Measurements from ENCODE around the gene RXRB.

RXRB gene

DNA sequence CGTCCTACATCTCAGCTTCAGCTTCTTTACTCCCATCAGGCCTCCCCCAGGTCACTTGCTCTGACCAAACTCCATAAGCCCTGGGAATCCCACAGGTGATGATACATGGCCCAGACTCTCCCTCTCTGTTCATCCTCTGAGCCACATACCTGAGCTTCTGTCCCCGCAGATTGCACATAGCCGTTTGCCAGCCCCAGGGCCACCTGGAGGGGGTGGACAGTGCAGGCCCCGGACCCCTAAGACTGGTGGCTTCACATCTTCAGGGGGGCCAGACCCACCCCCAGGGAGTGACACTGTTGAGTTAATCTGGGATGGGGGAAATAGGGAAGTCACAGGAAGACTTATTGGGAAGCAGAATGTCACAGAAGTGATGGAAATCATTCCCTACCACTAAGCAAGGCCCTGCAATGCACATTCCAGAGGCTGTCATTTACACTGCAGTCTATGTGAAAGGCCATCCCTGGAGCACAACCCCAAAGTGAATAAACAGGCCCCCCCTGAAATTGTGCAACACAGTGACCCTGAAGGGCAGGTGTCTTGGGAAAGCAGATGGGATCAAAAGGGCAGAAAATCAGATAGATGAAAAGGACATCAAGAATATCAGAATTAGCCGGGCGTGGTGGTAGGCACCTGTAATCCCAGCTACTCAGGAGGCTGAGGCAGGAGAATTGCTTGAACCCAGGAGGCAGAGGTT lies 2.2 kb downstream of the RXRB start:
- no peak for DNase-seq (ENCODE audit: extremely low read depth in 1 of 2, low read depth in 1 of 2)

DNA sequence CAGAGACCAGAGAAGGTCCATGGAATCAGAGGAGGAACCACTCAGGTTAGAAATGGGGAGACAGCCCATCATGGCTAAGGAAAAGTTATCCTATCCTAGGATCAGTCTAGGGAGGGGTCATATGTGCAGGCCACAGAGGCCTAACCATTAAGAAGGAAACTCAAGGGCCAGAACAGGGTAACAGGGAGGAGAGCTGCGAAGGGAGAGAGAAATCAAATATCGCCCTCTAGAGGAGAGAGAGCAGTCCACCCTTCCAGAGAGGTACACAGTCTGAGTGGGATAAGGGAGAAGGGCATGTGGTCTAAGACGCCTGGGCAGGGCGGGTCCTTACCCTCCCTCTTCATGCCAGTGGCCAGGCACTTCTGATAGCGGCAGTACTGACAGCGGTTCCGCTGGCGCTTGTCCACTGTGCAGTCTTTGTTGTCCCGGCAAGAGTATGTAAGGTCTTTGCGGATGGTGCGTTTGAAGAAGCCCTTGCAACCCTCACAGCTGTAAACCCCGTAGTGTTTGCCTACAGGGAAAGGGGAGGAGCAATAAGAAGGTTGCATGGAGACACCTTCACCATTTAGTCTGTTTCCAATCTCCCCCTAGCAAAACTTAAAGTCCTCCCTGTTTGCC lies 2.9 kb downstream of the RXRB start:
- no peak for DNase-seq (ENCODE audit: extremely low read depth in 1 of 2, low read depth in 1 of 2)

DNA sequence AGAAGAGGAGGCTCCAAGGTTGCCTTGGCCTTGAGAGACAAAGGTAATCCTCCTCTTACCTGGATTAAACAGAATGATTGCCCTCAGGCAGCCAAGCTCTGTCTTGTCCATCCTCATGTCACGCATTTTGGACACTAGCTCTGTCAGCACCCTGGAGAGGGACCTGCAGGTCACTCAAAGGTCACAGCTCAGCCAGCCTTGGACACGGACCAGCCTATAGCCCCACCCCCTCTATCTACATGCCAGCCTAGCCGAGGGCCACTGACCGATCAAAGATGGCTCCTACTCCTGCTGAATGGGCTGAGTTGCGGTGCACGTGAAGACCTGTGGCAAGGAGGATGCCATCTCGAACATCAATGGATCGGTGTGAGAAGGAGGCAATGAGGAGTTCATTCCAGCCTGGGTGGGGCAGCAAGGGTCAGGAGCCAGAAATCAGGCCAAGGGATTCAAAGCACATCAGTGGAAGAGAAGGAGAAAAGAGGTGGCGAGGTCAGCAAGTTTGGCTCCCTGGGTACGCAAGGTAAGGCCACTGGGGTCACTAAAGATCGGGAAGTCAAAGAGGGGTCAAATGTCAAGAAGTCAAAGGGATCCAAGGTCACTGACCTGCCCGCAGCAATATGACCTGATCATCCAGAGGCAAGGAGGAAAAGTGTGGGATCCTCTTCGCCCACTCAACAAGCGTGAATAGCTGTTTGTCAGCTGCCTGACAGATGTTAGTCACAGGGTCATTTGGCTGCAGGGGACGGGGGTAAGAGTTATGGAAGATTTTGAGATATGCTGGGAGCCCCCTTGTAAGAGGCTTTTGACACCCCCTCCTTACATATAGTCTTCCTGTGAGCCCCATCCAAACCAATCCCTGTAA lies 4.9 kb downstream of the RXRB start:
- no peak for DNase-seq (ENCODE audit: extremely low read depth in 1 of 2, low read depth in 1 of 2)

DNA sequence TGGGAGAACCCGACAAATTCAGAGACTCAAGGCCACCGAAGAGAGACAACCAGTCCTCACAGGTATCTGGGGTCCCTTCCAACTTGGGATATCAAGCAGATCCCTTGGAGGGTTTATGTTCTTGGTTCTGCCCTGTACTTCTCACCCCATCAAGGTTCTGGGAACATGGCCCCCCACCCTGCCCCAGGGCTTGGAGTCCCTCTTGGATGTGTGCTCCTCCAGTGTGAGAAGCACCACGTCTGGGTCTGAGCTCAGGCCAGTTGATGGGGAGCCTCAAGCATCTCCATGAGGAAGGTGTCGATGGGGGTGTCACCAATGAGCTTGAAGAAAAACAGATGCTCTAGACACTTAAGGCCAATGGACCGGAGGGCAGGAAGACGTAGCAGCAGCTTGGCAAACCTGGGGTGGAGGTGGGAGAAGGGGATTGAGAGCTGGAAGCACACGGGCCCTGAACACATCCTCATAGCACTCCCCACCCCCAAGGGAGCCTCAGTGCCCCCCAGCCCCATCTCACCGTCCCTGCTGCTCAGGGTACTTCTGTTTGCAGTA lies 6.0 kb downstream of the RXRB start:
- DNase-seq (ENCODE audit: extremely low read depth in 1 of 2, low read depth in 1 of 2): no peak

DNA sequence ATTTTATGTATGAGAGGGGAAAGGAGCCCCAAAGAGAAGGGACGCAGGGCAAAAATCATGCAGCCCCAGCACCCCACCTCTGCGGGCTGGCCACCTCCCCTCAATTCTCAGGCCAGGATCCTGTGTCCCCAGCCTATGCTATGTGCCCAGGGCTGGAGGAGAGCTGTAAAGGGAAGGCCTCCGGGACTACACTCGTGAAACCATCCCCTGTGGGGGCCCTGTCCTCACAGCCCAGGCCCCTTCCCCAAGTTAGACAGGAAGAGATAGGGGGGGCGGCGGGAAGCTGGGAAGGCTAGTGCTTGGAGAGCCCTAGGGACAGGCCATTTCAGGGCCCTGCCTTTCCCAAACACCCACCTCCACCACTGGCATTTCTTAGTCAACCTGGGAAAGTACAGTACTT lies 6.8 kb downstream of the RXRB start:
- DNase-seq (ENCODE audit: extremely low read depth in 1 of 2, low read depth in 1 of 2): no peak

DNA sequence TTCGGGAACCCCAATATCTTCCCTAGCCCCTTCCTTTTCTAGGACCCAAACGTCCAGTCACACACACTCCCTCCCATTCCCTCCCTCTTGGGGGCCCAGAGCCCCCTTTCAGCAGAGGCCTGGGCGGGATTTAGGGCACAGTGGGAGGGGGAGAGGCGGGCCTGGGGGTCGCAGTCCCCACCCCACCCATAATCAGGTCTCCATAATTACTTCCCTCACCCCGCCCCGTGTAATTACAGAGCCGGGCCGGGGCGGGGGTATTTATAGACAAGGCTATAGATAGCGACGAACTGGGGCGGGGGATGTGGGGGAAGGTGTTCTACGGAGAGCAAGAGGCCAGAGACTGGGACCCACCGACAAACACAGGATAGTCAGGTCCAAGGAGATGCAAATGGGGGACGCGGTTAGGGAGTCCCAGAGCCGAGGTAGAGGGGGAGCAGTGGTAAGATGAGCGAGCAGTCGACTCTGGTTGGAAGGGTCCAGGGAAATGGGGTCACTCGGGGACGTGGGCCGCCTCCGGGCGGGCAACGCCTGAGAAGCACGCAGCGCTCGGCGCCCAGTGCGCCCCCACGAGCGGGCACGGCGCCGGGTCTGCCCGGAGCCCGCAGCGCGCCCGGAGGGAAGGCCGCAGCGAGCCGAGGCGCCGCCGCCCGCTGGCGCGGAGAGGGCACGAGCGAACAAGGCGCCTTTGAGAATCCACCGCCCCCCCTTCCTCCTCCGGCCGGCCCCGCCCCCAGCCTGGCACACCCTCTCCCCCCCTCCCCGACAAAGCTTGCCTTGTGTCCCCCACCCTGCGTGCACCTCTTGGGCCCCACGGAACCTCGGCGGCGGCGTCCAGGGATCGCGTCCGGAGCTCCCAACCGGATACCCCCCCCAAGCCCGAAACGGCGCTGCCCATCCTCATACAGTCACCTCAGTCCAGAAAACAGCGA lies 7.5 kb downstream of the RXRB start:
- DNase-seq (ENCODE audit: extremely low read depth in 1 of 2, low read depth in 1 of 2): no peak

DNA sequence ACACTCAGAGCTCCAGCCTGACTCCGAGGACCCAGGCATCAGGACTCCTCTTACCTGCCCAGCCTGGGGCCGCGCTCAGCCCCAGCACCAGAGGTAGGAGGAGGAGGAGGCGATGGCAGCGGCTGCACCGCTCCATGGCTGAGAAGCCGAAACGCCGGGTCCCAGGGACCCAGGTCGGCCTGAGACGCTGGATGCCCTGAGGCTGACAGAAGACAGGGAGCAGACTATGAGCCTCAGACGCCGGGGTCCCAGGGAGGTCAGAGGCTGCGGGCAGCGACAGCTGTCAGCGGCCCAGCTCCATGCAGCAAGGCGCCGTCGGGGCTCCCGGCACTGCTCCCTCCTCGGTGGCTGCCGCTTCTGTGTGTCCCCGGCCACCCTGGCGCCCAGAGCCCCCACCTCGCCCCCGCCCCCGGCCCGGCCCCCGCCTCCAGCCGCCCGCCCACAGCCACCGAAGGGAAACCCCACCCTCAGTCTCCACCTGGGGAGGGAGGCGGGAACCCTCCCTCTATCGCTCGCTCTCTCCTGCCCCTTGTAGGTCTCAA lies 8.3 kb downstream of the RXRB start, which contains the start of gene COL11A2:
TSS of gene COL11A2 (minus strand) at position 363 of the 542 bp plus-strand sequence. CDS start at position 136, 227 bp downstream.
- no peak for DNase-seq (ENCODE audit: extremely low read depth in 1 of 2, low read depth in 1 of 2)

DNA sequence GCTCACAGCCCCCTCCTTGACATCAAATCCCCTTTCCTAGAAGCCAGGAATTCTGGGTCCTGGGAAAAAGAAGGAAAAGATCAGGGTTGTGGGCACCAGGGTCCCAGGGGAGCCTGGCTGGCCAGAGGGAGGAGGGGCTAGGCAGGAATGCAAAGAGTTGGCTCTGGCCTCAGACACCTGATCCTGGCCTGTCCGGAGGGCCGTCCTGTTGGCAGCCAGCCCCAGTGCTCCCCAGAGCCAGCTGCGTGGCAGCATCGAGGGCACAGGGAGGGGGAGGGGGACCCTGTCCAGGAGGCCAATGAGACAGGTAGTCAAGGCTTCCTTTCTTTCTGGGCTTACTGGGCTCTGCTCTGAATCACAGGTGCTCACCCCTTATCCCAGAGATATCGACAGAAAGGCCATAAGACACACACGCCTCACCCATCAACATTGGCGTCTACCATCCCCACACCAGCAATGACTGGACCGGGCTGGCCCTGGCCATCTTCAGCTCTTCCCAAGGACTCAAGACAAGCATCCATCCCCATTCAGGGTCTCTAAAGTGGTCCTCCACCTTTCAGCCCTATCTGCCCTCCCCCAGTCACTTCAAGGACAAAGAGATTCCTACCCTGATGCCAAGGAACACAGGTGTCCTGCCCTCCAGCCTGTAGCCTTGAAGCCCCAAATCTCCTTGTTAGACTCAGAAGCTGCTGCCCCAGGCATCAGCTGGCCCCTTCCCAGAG lies 8.9 kb downstream of the RXRB start:
- no peak for DNase-seq (ENCODE audit: extremely low read depth in 1 of 2, low read depth in 1 of 2)

DNA sequence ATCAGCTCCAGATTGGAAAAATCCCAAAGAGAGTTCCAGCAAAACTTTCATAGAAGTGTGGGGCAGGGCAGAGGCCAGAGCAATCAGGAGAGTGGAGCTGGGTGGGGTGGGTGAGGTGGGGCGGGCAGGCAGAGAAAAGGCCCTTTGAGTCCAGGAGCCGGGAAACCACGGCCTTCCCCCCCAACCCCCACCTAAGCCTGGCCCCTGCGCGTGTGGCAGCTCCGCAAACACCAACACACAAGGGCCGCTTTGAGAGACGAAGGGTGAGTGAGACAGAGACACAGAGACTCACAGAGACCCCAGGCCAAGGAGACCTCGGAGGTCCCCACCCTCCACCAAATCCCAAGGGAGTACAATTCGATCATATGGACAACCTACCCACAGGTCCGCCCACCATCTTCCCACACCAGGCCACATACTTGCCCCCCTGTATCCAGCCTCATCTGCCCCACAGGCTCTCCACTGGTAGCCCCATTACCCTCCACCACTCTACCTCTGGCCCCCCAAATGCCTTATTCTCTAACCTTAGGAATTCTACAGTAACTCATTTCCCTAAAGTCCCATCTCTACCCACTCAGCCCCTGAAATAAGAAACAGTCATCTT lies 9.9 kb downstream of the RXRB start:
- DNase-seq (ENCODE audit: extremely low read depth in 1 of 2, low read depth in 1 of 2): no peak

DNA sequence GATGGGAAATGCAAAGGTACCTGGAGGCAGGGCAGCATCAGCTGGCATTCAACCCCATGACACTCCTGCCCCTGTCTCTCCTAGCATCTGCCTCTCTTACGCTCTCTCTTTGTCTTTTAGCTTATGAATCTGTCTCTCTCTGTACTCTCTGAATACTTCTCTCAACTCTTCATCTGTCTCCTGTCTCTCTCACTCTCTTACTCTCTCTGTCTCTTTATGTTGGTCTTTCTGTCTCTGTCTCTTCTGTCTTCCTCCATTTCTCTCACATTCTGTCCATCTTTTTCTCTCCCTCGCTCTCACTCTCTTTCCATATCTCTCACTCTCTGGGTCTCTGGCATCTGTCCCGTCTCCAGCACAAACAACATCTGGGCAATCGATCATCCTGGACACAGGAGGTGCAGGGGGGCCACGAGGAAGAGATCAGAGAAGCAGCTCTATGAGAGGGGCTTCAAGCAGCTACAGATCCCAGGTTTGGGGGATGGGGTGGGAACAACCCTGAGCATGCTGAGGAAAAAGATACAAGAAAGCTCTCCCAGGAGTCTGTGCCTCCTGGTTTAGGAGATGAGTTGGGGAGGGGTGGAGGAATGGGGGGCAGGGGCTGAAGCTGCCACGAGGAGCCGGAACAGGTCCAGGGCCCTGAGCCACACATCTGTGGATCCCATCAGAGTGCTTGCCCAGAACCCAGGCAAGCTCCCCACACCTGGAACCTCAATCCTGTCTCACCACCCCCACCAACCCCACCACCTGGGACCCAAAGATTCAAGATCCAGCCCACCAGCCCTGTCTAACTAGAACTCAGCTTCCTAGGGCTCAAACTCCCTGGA lies 10.6 kb downstream of the RXRB start:
- no peak for DNase-seq (ENCODE audit: extremely low read depth in 1 of 2, low read depth in 1 of 2)

DNA sequence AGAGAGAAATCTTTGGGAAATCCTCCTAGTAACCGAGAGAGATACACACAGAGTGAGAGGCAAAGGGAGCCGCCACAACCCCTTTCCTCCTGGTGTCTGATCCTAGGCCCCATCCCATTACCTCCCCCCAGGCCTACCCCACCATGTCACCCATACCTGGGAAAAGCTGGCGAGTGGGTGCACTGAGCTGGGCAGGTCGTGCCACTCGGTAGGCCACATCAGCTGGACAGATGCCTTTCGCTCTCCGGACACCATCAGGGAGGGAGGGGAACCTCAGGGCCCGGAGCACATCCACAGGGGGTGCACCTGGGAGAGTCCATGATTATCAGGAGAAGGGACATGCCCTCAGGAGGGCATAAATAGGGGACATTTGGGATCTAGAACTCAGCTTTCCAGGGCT lies 11.3 kb downstream of the RXRB start:
- no peak for DNase-seq (ENCODE audit: extremely low read depth in 1 of 2, low read depth in 1 of 2)

DNA sequence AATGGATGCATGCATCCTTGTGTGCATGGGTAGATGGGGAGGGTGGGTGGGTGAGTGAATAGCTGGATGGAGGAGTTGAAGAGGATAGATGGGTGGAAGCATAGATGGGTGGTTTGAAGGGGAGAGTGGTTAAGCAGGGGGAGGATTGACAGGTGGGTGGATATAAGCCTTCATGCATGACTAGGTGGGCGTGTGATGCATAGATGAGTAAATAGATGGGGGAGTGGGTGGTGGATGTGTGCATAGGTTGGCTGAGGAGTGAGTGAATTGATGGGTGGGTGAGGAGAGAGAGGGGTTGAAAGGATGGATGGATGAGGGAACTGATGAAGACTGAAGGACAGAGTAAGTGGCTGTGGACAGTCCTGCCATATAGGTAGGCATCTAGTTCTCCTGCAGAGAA lies 12.7 kb downstream of the RXRB start:
- DNase-seq (ENCODE audit: extremely low read depth in 1 of 2, low read depth in 1 of 2): no peak

DNA sequence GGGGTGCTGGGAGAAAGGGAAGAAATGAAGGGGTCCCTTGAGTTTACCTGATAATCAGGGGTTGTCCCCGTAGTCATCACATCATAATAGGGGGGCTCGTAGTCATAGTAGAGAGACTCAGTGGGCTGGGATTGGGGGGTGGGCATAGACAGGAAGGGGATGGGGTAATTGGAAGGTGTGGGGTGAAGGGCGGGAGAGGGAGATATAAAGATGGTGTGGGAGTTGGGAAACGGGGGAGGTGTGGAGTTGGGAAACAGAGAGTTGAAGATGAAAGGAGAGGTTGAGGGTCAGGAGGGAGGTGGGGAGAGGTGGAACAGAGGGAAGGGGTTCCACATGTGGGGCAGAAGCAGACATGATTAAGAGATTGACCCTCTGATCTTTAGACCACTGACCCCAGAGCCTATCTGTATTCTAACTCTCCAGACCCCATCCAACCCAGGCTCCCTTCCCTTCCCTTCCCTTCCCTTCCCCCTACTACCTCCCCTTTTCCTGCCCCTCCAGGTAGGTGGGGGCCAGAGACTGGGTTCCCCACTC lies 14.7 kb downstream of the RXRB start:
- no peak for DNase-seq (ENCODE audit: extremely low read depth in 1 of 2, low read depth in 1 of 2)

DNA sequence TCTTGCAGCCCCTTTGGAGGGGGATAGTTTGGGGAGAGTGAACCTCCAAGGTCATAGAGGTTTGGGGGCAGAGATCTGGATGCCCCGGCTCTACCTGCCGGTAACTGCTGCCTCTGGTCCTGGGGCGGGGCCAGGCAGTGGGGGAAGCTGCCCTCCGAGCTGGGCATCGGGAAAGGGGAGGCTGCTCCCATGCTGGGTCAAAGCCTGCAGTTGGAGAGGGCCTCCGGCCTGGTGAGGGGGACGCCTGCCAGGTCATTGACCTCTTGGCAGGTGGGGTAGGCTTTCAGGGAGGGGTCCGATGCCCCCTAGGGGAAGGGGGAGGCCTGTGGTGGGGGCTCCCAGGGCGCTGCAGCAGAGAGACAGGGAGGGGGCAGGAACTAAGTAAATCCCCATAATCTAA lies 15.3 kb downstream of the RXRB start:
- no peak for DNase-seq (ENCODE audit: extremely low read depth in 1 of 2, low read depth in 1 of 2)

DNA sequence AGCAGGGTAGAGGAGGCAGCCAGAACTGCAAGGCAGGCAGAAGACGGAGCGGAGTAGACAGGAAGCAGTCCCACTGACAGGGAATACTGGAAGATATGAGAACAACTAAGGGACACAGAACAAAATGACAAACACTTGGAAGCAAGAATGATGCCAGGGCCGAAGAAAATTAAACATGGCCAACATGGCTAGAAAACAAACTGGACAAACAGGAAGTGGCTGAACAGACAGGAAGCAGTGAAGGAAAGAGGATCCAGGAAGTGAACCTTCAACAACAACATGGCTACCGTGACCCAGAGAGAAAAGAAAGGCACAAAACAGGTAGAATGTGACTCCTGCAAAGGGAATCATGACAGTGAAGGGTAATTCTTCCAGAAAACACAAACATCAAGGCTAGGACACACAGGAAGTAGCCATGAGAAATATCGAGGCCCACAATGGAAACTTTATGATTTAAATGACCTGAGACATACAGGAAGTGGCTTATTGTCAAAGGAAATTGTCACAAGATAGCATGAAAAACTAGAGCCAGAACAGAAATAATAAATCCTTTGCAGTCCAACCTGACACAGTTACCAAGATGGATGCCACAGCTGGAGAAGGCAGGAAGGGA lies 17.3 kb downstream of the RXRB start:
- DNase-seq (ENCODE audit: extremely low read depth in 1 of 2, low read depth in 1 of 2): no peak

DNA sequence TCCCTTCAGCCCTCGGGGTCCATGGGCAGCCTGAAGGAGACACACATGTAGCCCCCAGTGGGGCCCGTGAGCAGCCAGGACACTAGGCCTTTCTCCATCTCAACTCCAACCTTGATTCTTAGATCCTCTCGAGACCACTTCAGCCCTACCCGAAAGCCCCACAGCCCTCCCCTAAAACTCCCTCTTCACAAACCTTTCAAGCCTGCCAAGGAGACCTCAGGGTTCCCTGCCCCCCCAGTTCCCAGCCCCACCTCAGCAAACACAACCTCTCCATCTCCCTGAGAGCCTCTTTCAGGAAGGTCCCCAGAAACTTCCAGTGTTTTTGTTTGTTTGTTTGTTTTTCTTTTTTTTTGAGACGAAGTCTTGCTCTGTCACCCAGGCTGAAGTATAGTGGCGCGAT lies 19.3 kb downstream of the RXRB start:
- no peak for DNase-seq (ENCODE audit: extremely low read depth in 1 of 2, low read depth in 1 of 2)

DNA sequence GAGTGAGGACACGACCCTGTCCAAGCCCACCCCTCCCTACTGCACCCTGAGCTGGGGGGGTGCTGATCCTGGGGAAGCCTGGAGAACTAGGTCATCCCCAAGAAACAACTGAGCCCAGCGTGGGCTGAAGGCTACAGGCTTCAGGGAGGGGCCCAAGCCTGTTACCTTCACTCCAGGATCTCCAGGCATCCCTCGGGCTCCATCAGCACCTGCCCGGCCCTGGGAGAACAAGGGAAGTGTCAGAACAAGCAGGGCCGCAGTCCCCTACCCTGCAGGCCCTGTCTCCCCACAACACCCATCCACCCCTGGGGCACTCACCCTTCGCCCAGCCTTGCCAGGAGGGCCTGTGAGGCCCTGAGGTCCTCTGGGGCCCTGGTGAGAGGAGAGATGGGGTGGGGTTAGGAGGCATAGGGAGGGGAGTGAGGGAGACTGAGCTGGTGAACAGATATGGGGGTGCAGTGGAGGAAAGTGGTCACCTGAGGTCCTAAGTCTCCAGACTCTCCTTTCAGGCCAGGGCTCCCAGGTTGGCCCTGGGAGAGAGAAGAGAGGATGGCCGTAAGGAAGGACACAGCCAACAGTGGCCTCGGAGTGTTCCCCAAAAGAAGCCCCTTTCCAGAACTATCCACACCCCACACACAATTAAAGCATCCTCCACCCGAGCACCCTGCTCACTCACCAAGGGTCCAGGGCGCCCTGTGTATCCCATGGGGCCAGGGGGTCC lies 21.6 kb downstream of the RXRB start:
- no peak for DNase-seq (ENCODE audit: extremely low read depth in 1 of 2, low read depth in 1 of 2)
